H9 (cell line): ENCODE measurements around the gene IL1R2. TPM values are rescaled to one million over a fixed set of nuclear protein-coding genes. Genes with fewer than 3 reads are reported as not detected.

Experiments used
- DNase-seq: peaks from one replicate; pipeline ENCODE4 v3.0.0-alpha.2; 2017
- H2AFZ ChIP-seq: one replicate; pipeline ENCODE4 v1.6.1; 2013; ENCODE audit warnings: mild to moderate bottlenecking, low read length, control low read depth, moderate library complexity
- H2AK5ac ChIP-seq: 2 replicates; pipeline ENCODE4 v1.6.1; 2013; ENCODE audit warnings: low read length, control low read depth, mixed read lengths; ENCODE audit not compliant: insufficient read length
- H2BK120ac ChIP-seq: one replicate; pipeline ENCODE4 v1.6.1; 2013; ENCODE audit warnings: low read depth, mild to moderate bottlenecking, low read length, control low read depth, inconsistent platforms; ENCODE audit not compliant: poor library complexity, severe bottlenecking
- H2BK12ac ChIP-seq: 2 replicates; pipeline ENCODE4 v1.6.1; 2013; ENCODE audit warnings: low read length, control low read depth, mixed read lengths, low read depth; ENCODE audit not compliant: insufficient read length
- H2BK15ac ChIP-seq: 2 replicates; pipeline ENCODE4 v1.6.1; 2013; ENCODE audit warnings: low read depth, low read length, control low read depth
- H2BK20ac ChIP-seq: one replicate; pipeline ENCODE4 v1.6.1; 2013; ENCODE audit warnings: low read depth, mild to moderate bottlenecking, low read length, control low read depth, inconsistent platforms; ENCODE audit not compliant: poor library complexity, severe bottlenecking
- H2BK5ac ChIP-seq: 2 replicates; pipeline ENCODE4 v1.6.1; 2013; ENCODE audit warnings: low read length, control low read depth, mixed read lengths; ENCODE audit not compliant: insufficient read length
- H3K14ac ChIP-seq: 2 replicates; pipeline ENCODE4 v1.6.1; 2013; ENCODE audit warnings: low read length, control low read depth; ENCODE audit not compliant: insufficient read depth
- H3K18ac ChIP-seq: 2 replicates; pipeline ENCODE4 v1.6.1; 2013; ENCODE audit warnings: low read depth, mild to moderate bottlenecking, mixed read lengths, low read length, control low read depth; ENCODE audit not compliant: insufficient read length
- H3K23ac ChIP-seq: 2 replicates; pipeline ENCODE4 v1.6.1; 2013; ENCODE audit warnings: low read length, control low read depth, mixed read lengths, low read depth; ENCODE audit not compliant: insufficient read length
- H3K23me2 ChIP-seq: 2 replicates; pipeline ENCODE4 v1.6.1; 2013; ENCODE audit warnings: low read depth, mild to moderate bottlenecking, mixed read lengths, low read length, control low read depth; ENCODE audit not compliant: insufficient read length, poor library complexity, severe bottlenecking
- H3K27ac ChIP-seq: 2 replicates; pipeline ENCODE4 v1.5.1; 2013; ENCODE audit warnings: low read length, control low read depth, mixed read lengths, low read depth; ENCODE audit not compliant: insufficient read length
- H3K27me3 ChIP-seq: 2 replicates; pipeline ENCODE4 v1.6.1; 2013; ENCODE audit warnings: low read length, control low read depth, inconsistent platforms; ENCODE audit not compliant: insufficient read depth
- H3K4ac ChIP-seq: 2 replicates; pipeline ENCODE4 v1.6.1; 2013; ENCODE audit warnings: low read depth, mild to moderate bottlenecking, control low read depth, inconsistent platforms, low read length, moderate library complexity
- H3K4me1 ChIP-seq: 2 replicates; pipeline ENCODE4 v1.6.1; 2013; ENCODE audit warnings: low read length, control low read depth, inconsistent platforms; ENCODE audit not compliant: insufficient read depth
- H3K4me2 ChIP-seq: 2 replicates; pipeline ENCODE4 v1.6.1; 2013; ENCODE audit warnings: low read length, control low read depth, mixed read lengths; ENCODE audit not compliant: insufficient read length, insufficient read depth
- H3K56ac ChIP-seq: 2 replicates; pipeline ENCODE4 v1.6.1; 2013; ENCODE audit warnings: low read depth, mild to moderate bottlenecking, mixed read lengths, low read length, control low read depth; ENCODE audit not compliant: insufficient read length
- H3K79me1 ChIP-seq: 2 replicates; pipeline ENCODE4 v1.6.1; 2013; ENCODE audit warnings: low read depth, mild to moderate bottlenecking, moderate library complexity, low read length, control low read depth, inconsistent platforms; ENCODE audit not compliant: insufficient read depth, poor library complexity, severe bottlenecking
- H3K79me2 ChIP-seq: 2 replicates; pipeline ENCODE4 v1.6.1; 2013; ENCODE audit warnings: low read length, control low read depth, inconsistent platforms; ENCODE audit not compliant: insufficient read depth
- H3K9ac ChIP-seq: 2 replicates; pipeline ENCODE4 v1.6.1; 2013; ENCODE audit warnings: low read length, control low read depth, mixed read lengths; ENCODE audit not compliant: insufficient read length; ENCODE audit errors: extremely low read depth
- H3K9me3 ChIP-seq: one replicate; pipeline ENCODE4 v1.6.1; 2013; ENCODE audit warnings: low read depth, low read length, inconsistent platforms; ENCODE audit not compliant: control insufficient read depth
- H3T11ph ChIP-seq: one replicate; pipeline ENCODE4 v1.6.1; 2013; ENCODE audit warnings: mild to moderate bottlenecking, low read length, control low read depth, inconsistent platforms
- H4K20me1 ChIP-seq: one replicate; pipeline ENCODE4 v1.6.1; 2013; ENCODE audit not compliant: control insufficient read depth, insufficient read length, insufficient read depth
- H4K5ac ChIP-seq: 2 replicates; pipeline ENCODE4 v1.6.1; 2013; ENCODE audit warnings: low read depth, mild to moderate bottlenecking, mixed read lengths, low read length, control low read depth; ENCODE audit not compliant: insufficient read length
- H4K8ac ChIP-seq: replicated peaks from 2 replicates; pipeline ENCODE4 v1.6.1; 2013; ENCODE audit warnings: low read length, control low read depth, mixed read lengths, low read depth; ENCODE audit not compliant: insufficient read length
- H4K91ac ChIP-seq: 2 replicates; pipeline ENCODE4 v1.6.1; 2013; ENCODE audit warnings: low read depth, mild to moderate bottlenecking, moderate library complexity, mixed read lengths, low read length, control low read depth; ENCODE audit not compliant: insufficient read length
- H3K27ac Mint-ChIP-seq, 3 experiments: 2 replicates in 2 of 3; 3 replicates in 1 of 3; pipeline ENCODE4 v1.8.0; 2020 to 2021; ENCODE audit warnings: mixed read lengths in 3 of 3, mild to moderate bottlenecking in 1 of 3, moderate library complexity in 1 of 3
- H3K27me3 Mint-ChIP-seq: 2 replicates; pipeline ENCODE4 v1.8.0; 2021; ENCODE audit warnings: low read depth, mild to moderate bottlenecking, moderate library complexity, mixed read lengths
- H3K36me3 Mint-ChIP-seq, 3 experiments: 2 replicates in 2 of 3; 3 replicates in 1 of 3; pipeline ENCODE4 v1.8.0; 2020 to 2021; ENCODE audit warnings: low read depth in 3 of 3, mixed read lengths in 3 of 3; ENCODE audit not compliant: insufficient read depth in 1 of 3
- H3K4me1 Mint-ChIP-seq, 2 experiments: 2 replicates each; pipeline ENCODE4 v1.8.0; 2020; ENCODE audit warnings: mixed read lengths in 2 of 2
- H3K4me3 Mint-ChIP-seq, 2 experiments: 2 replicates in 1 of 2; 3 replicates in 1 of 2; pipeline ENCODE4 v1.8.0; 2020 to 2021; ENCODE audit warnings: mild to moderate bottlenecking in 2 of 2, mixed read lengths in 2 of 2, moderate library complexity in 1 of 2
- H3K9me3 Mint-ChIP-seq, 2 experiments: 2 replicates in 1 of 2; 3 replicates in 1 of 2; pipeline ENCODE4 v1.8.0; 2020; ENCODE audit warnings: mild to moderate bottlenecking in 2 of 2, mixed read lengths in 2 of 2, moderate library complexity in 1 of 2
- CTCF ChIP-seq: fragments of 200-600 bp; sonication (generic); conservative IDR thresholded peaks from 3 replicates; pipeline ENCODE4 v1.8.0; 2021; ENCODE audit warnings: antibody characterized with exemption, mild to moderate bottlenecking
- WGBS: extraction: QIAGEN DNeasy Blood & Tissue Kit; methylation state at CpG from one replicate; pipeline ENCODE4 v1.1.7; 2013; ENCODE audit warnings: missing lambda C conversion rate, low lambda C conversion rate, mixed read lengths; ENCODE audit not compliant: insufficient read length; ENCODE audit errors: extremely low coverage; 5-methylcytosine and 5-hydroxymethylcytosine counted together
- total RNA-seq: library from RNA; stranded (reverse); gene quantifications from 2 replicates; pipeline ENCODE4 v1.2.1, GENCODE V29; 2021

Gene IL1R2
- total RNA-seq, 1 experiment from 2014 or later = not detected

DNA sequence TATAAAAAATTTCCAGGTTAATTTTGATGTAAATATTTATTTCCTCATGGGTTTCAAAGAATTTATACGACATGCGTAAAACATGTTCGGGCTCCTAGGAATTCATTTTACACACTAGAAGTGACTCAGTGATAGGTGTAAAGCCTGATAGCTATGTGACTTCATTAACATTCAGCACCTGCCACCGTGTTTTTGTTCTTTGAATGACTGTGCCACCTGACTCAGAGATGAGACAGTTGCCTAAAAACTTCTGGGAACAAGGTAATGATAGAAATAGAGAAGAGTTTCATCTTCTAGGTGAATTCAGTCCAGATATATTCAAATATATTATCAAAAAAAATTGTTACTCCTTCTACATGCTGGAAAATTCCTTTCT, 10.0 kb downstream of the IL1R2 start:
- Histone ChIP-seq H3K4me2 (no peak overlapping the region), H4K5ac (no peak overlapping the region), H3K9me3 (no peaks in the 10 kb centered on the region), H2BK15ac (no peak overlapping the region), H3K27me3 (no peaks in the 10 kb centered on the region), H2BK120ac (no peak overlapping the region), H2AFZ (no peak overlapping the region), H3K79me1 (no peaks in the 10 kb centered on the region), H3K23ac (no peak overlapping the region), H3K4me1 (no peaks in the 10 kb centered on the region), H3K18ac (no peak overlapping the region), H2AK5ac (no peak overlapping the region), H3K27ac (no peak overlapping the region), H3T11ph (no peak overlapping the region), H2BK12ac (no peak overlapping the region), H4K20me1 (no peaks in the 10 kb centered on the region), H3K79me2 (no peaks in the 10 kb centered on the region), H2BK5ac (no peak overlapping the region), H3K14ac (no peak overlapping the region), H3K23me2 (no peaks in the 10 kb centered on the region), H3K9ac (no peak overlapping the region), H4K91ac (no peak overlapping the region), H4K8ac (no peak overlapping the region), H2BK20ac (no peak overlapping the region), H3K56ac (no peak overlapping the region), H3K4ac (no peak overlapping the region)
- H3K9me3 Mint-ChIP-seq = no peaks in the 10 kb centered on the region
- no peak for TF ChIP-seq CTCF
- DNase-seq = no peak
- H3K4me1 Mint-ChIP-seq = peaks cover 0 to 2% of the 10 kb centered on the region in 2 experiments; a peak in 1 of 4 replicates
- no peaks in the 10 kb centered on the region for H3K36me3 Mint-ChIP-seq
- WGBS = no CpG with 5 or more reads among the region's 4 CpGs
- peaks cover 11% of the 10 kb centered on the region for H3K27me3 Mint-ChIP-seq
- H3K4me3 Mint-ChIP-seq = no peak overlapping the region
- H3K27ac Mint-ChIP-seq = no peak overlapping the region
